ENCODE data around the gene GLYR1. TPM values are rescaled to one million over a fixed set of nuclear protein-coding genes. Genes with fewer than 3 reads are reported as not detected.

GLYR1 gene
- polyA plus RNA-seq, 1 donor from 2014 or later: 78.6 TPM

DNA sequence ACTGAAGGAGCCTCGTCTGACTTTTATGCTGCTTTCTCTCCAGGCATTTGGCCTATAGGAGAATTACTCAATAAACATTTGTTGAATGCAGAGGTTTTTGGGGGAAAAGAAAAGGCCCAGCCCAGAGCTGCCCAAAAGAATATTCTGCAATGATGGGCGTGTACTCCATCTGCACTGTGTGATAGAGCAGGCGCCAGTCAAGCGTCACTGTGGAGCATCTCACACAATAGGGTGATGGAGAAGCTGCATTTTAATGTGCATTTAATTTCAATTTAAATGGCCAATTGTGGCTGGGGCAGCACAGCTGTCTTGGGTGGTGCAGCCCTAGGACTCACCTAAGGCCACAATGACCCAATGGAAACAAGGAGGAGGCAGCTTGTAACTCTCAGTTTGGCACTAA, 20.6 kb downstream of the GLYR1 start:
- Histone ChIP-seq H3K4me3 (ENCODE audit: low read length) (no peak overlapping the region), H3F3A (ENCODE audit: insufficient read depth, low read length, poor library complexity, severe bottlenecking) (no peaks in the 10 kb centered on the region), H3K36me3 (ENCODE audit: insufficient read depth, low read length) (no peaks in the 10 kb centered on the region)

DNA sequence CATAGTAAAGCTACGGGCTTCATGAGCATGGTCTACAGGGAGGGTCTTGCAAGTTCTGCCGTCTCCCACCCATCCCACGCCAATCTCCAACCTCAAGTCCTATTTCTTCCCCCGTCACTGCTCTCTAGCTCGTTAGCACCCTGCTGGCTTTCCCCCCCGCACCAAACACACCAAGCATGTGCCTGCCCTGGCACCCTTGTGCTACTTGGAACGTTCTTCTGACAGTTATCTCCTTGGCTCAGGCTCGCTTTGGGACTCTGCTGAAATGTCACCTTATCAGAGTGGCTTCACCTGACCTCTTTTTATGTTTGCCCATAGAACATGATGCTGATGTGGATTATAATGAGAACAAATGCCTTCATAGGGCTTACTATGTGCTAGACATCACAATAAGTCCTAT, 21.9 kb downstream of the GLYR1 start:
- no peak overlapping the region for H3K27ac ChIP-seq (ENCODE audit: low read length)
- H2AFZ ChIP-seq (ENCODE audit: low read depth, low read length): no peak overlapping the region
- H3K4me2 ChIP-seq (ENCODE audit: low read length): no peak overlapping the region
- TF ChIP-seq MXI1 (conservative IDR thresholded peaks at IDR 0.05; ENCODE audit: poor library complexity, severe bottlenecking) (no peak), RAD21 (conservative IDR thresholded peaks at IDR 0.05) (no peak), SMC3 (conservative IDR thresholded peaks at IDR 0.05; ENCODE audit: poor library complexity) (no peak), CTCF (IDR thresholded peaks at IDR 0.05; ENCODE audit: poor library complexity, severe bottlenecking) (no peak), TAF1 (IDR thresholded peaks at IDR 0.05; ENCODE audit: low read depth) (no peak), EZH2 (IDR thresholded peaks at IDR 0.05; ENCODE audit: borderline replicate concordance, insufficient read depth, low read length, poor library complexity, severe bottlenecking) (no peak), POLR2AphosphoS5 (IDR thresholded peaks at IDR 0.05) (no peak), EP300 (conservative IDR thresholded peaks at IDR 0.05; ENCODE audit: poor library complexity, severe bottlenecking) (no peak), REST (IDR thresholded peaks at IDR 0.05; ENCODE audit: borderline replicate concordance) (no peak)
- H3K27me3 ChIP-seq (ENCODE audit: insufficient read depth, low read depth, low read length): no peaks in the 10 kb centered on the region
- H3K36me3 ChIP-seq (ENCODE audit: insufficient read depth, low read length): no peaks in the 10 kb centered on the region
- no peaks in the 10 kb centered on the region for H3K9me2 ChIP-seq (ENCODE audit: insufficient read depth, low read length)
- H3K4me3 ChIP-seq (ENCODE audit: low read length): no peak overlapping the region
- H3K9me3 ChIP-seq (ENCODE audit: low read length): no peaks in the 10 kb centered on the region
- H3K79me2 ChIP-seq (replicated peaks; ENCODE audit: insufficient read depth, low read length): no peaks in the 10 kb centered on the region
- no peaks in the 10 kb centered on the region for H3F3A ChIP-seq (ENCODE audit: insufficient read depth, low read length, poor library complexity, severe bottlenecking)
- H3K9ac ChIP-seq (ENCODE audit: low read length): no peak overlapping the region
- no peaks in the 10 kb centered on the region for H4K20me1 ChIP-seq (ENCODE audit: insufficient read depth)

More for the DNA sequence above, 20.6 kb downstream of the GLYR1 start:
- no peak for TF ChIP-seq SMC3 (conservative IDR thresholded peaks at IDR 0.05; ENCODE audit: poor library complexity)
- no peak for TF ChIP-seq MXI1 (conservative IDR thresholded peaks at IDR 0.05; ENCODE audit: poor library complexity, severe bottlenecking)
- no peaks in the 10 kb centered on the region for H3K79me2 ChIP-seq (replicated peaks; ENCODE audit: insufficient read depth, low read length)
- H3K9me3 ChIP-seq (ENCODE audit: low read length): no peaks in the 10 kb centered on the region
- H3K27me3 ChIP-seq (ENCODE audit: insufficient read depth, low read depth, low read length): no peaks in the 10 kb centered on the region
- H3K9ac ChIP-seq (ENCODE audit: low read length): no peak overlapping the region
- H3K27ac ChIP-seq (ENCODE audit: low read length): no peak overlapping the region
- H2AFZ ChIP-seq (ENCODE audit: low read depth, low read length): no peak overlapping the region
- no peaks in the 10 kb centered on the region for H3K9me2 ChIP-seq (ENCODE audit: insufficient read depth, low read length)
- no peak overlapping the region for H3K4me2 ChIP-seq (ENCODE audit: low read length)
- no peaks in the 10 kb centered on the region for H4K20me1 ChIP-seq (ENCODE audit: insufficient read depth)

DNA sequence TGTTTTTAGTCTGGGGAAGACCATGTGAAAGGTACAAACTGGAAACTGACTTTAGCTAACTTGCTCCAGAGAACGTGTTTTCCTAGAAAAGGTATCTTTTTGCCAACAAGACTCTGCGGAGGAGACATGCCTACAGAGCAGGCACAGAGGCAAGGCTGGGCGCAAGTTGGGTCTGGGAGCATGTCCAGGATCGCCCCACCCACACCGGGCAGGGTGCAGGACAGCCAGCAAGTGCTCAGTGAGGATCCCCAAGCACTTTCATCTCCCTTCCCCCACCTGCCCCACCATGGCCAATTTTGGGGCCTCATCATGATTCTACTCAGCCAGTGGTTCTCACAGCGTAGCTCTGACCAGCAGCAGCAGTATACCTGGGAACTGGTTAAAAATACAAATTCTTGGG, 26.4 kb downstream of the GLYR1 start:
- no peak overlapping the region for H3K27ac ChIP-seq (ENCODE audit: low read length)
- H3K9me2 ChIP-seq (ENCODE audit: insufficient read depth, low read length): no peaks in the 10 kb centered on the region
- no peaks in the 10 kb centered on the region for H4K20me1 ChIP-seq (ENCODE audit: insufficient read depth)
- no peaks in the 10 kb centered on the region for H3K9me3 ChIP-seq (ENCODE audit: low read length)
- no peaks in the 10 kb centered on the region for H3K79me2 ChIP-seq (replicated peaks; ENCODE audit: insufficient read depth, low read length)
- no peak overlapping the region for H3K9ac ChIP-seq (ENCODE audit: low read length)
- no peak overlapping the region for H3K4me2 ChIP-seq (ENCODE audit: low read length)
- no peaks in the 10 kb centered on the region for H3K27me3 ChIP-seq (ENCODE audit: insufficient read depth, low read depth, low read length)
- no peak overlapping the region for H3K4me3 ChIP-seq (ENCODE audit: low read length)
- TF ChIP-seq REST (IDR thresholded peaks at IDR 0.05; ENCODE audit: borderline replicate concordance): no peak
- no peak for TF ChIP-seq SMC3 (conservative IDR thresholded peaks at IDR 0.05; ENCODE audit: poor library complexity)
- H2AFZ ChIP-seq (ENCODE audit: low read depth, low read length): no peak overlapping the region
- no peaks in the 10 kb centered on the region for H3K36me3 ChIP-seq (ENCODE audit: insufficient read depth, low read length)
- no peaks in the 10 kb centered on the region for H3F3A ChIP-seq (ENCODE audit: insufficient read depth, low read length, poor library complexity, severe bottlenecking)

Data from neural cell (in vitro differentiated cells).